Activated CD4-positive, alpha-beta T cell treated with anti-CD3 and anti-CD28 coated beads, Interleukin-2, amount 50 U/mL, for 1 hour (primary cell): ENCODE results near the gene HPSE2.
"Not testable (repeated sequence)": the region's sequence is repeated elsewhere in the genome, so short reads cannot be mapped to it uniquely, and the experiment has no call there.

Experiments
- DNase-seq: peaks from one replicate; pipeline ENCODE4 v3.0.0-alpha.2; 2020

HPSE2 gene

DNA sequence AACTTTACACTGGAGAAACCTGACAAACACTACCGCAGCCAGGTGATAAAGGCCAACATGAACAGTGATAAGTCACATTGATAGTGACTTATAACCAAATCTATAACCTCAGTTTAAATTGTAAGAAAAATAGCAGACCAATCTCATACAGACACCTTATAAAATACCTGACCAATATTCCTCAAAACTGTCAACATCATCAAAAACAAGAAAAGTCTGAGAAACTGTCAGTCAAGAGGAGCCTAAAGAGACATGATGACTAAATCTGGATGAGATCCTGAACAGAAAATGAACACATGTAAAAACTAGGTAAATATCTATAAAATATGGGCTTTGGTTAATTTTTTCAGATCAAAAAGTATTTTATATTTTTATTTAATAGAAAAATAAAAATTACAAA is 233.3 kb downstream of the HPSE2 start:
- no peak for DNase-seq

GRCh38 chr10:98997596-98997995 is 238.1 kb downstream of the HPSE2 start:
- DNase-seq = no peak

DNA sequence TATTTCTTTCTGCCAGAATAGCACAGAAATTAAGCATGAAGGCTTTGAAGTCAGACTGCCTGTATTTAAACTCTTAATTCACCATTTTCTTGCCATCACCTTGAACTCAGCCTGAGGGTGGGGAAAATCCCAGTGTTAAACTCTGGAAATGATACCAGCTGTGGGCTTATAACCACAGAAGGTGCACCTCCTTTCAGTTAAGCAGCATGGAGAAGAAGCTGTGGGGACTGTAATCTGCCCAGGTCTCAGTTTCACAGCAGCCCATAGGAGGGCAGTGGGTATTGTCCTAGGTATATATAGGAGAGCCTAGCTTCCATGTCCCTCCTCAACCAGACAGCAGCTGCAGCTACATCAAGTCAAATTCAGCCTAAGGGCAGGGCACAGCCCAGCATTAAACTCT is 241.6 kb downstream of the HPSE2 start:
- no peak for DNase-seq

DNA sequence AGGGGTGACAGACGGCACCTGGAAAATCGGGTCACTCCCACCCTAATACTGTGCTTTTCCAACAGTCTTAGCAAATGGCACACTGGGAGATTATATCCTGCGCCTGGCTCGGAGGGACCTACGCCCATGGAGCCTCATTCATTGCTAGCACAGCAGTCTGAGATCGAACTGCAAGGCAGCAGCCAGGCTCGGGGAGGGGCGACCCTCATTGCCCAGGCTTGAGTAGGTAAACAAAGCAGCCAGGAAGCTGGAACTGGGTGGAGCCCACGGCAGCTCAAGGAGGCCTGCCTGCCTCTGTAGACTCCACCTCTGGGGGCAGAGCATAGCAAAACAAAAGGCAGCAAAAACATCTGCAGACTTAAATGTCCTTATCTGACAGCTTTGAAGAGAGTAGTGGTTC is 251.9 kb downstream of the HPSE2 start:
- DNase-seq = not testable (repeated sequence)

- DNase-seq = no peak
Measured at GRCh38 chr10:98980353-98980752, 255.3 kb downstream of the HPSE2 start.

DNA sequence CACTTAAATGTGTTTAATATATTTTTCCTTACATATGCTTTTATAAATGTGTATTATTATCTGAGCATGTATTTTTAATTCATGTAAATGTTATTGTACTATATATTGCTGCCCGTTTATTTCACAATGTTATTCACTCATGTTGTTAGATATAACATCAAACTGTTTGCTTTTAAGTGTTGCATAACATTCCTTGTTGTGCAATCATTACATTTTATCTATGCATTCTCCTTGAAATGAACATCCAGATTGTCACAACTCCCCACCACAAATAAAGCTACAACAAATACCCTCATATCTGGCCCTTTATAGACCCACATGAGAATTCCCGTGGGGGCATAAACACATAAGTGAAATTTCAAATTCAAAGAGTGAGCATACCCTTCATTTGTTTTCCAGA is 264.2 kb downstream of the HPSE2 start:
- no peak for DNase-seq

- DNase-seq = no peak
Measured at GRCh38 chr10:98967601-98968000, 268.1 kb downstream of the HPSE2 start.

- no peak for DNase-seq
Measured at GRCh38 chr10:98963608-98964007, 272.0 kb downstream of the HPSE2 start.

GRCh38 chr10:98959379-98959778 is 276.3 kb downstream of the HPSE2 start:
- DNase-seq = no peak

- DNase-seq = no peak
Measured at GRCh38 chr10:98957801-98958200, 277.9 kb downstream of the HPSE2 start.

DNA sequence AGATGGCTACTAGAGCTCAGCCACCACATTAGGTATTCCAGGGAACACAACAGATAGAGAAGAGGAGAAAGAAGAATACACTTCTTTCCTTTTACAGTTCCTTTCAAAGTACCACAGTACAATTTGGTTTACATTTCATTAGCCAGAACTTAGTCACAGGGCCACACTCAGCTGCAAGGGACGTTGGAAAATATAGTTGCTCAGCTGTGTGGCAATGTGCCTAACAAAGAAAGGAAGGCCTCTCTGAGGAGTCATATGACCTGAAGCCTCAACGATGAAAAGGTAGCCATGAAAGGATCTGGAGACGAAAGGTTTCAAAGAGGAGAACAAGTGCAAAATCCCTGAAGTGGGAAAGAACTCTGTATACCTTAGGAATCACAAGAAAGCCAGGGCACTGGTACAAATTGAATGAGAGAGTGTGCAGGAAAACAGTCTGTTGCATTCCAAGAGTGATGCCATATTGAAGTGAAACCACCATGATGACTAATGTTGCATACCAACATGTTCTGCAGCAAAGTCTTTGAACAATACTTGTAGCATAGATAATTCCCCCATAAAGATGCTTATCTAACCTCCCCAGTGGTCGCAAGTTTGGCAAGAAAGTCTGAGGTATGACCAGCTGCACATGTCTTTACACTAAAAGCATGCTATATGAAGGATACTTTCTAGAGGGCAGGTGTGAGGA is 278.9 kb downstream of the HPSE2 start:
- DNase-seq = no peak

- DNase-seq = no peak
Measured at GRCh38 chr10:98953251-98953650, 282.4 kb downstream of the HPSE2 start.

DNA sequence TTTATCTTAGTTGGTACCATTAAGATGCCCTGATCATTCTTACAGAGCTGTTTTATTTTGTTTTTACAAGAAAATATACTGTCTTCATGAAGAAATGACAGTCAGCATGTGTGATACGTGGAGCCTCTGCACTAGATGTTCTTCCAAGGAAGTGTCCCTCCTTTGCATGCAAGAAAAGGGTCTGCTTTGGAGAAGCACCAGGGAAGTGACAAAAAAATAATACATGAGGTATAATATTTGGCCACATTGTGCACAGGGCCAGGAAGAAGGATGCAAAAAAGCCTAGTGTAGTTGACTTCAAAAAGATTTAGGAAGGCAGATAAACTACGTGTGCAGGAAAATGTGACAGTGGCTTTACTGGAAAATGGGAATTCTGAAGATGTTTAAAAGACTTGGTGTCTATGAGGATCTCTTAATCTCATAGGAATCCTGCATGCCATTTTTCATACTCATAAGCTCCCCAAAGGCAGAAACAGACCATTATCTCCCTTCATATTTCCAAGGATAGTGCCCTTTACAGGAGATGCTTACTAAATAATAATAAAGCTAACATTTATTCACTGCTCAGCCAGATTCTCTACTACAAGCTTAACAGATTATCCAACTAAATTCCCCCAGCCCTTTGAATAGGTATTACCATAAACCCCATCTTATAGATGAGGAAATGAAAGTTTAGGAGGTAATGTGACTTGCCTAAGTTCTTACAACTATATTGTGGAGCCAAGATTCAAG is 284.2 kb downstream of the HPSE2 start:
- no peak for DNase-seq

- DNase-seq = no peak
Measured at GRCh38 chr10:98950106-98950505, 285.5 kb downstream of the HPSE2 start.

DNA sequence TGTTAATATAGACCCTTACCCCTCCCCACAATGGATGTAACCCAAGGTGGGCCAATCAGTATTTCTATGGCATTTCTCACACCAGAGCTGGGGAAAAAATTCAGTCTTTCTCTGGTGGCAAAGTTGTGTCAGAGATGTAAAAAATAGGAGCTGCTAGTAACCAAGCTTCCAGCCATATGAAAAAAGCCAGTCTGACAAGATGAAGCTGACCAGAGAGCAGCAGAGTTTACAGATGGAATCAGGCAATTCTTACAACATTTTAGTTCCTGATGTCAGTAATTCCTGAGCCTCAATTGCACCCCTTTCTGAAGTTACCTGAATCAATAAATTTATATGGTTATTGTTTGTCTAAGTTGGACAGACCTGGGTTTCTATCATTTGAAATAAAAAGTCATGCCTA is 286.3 kb downstream of the HPSE2 start:
- DNase-seq = no peak

DNA sequence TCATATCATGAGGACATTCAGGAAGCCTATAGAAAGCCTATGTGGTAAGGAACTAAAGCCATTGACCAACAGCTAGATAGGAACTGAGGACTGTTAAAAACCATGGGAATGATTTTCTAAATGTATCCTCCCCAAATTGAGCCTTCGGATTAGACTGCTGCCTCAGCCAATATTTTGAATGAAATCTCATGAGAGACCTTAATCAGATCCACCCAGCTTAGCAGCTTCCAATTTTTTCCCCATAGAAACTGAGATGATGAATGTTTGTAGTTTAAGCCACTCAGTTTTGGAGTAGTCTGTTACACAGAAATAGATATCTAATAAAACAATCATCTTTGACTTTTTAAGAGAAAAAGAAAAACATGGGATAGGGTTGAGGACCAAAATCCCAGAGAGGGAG is 292.0 kb downstream of the HPSE2 start:
- no peak for DNase-seq

GRCh38 chr10:98929709-98930108 is 305.9 kb downstream of the HPSE2 start:
- no peak for DNase-seq

DNA sequence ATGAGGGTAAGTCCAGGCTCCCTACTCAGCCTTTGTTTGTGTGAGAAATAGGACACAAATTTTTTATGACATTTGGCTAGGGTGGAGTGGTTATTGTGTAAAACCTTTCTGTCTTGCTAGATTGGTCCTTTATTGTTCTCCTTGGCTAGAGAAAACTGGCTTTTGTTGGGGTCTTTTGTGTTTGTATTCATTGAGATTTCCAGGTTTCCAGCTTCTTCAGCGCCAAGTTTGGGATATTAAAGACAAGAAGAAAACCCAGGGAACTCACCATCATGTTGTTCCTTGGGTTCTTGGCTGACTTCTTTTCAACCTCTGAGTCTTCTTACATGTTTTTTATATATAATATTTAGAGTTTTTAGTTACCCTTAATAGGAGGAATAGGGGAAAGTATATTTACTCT is 310.0 kb downstream of the HPSE2 start:
- DNase-seq = no peak

- no peak for DNase-seq
Measured at GRCh38 chr10:98924526-98924925, 311.1 kb downstream of the HPSE2 start.

DNA sequence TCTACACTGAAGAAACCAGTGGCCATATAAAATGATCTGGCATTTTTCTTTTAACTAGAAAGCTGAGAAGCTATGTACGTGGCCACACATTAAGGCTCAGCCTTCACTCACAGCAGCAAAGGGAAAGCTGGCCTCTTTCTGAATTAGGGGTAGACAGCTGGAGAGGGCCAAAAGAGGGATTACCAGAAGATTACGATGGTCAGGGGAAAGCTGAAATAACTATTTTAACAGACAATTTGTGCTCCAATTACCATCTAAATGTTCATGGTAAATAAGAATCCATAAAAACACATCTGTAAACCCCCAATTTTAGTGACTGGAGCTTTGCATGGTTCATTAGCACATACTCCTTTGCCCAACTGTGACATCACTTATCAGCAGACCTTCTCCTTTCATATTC is 314.3 kb downstream of the HPSE2 start:
- DNase-seq = no peak

- DNase-seq = no peak
Measured at GRCh38 chr10:98920807-98921206, 314.8 kb downstream of the HPSE2 start.

GRCh38 chr10:98920360-98920759 is 315.3 kb downstream of the HPSE2 start:
- DNase-seq = no peak

- DNase-seq = no peak
Measured at GRCh38 chr10:98919899-98920298, 315.8 kb downstream of the HPSE2 start.

DNA sequence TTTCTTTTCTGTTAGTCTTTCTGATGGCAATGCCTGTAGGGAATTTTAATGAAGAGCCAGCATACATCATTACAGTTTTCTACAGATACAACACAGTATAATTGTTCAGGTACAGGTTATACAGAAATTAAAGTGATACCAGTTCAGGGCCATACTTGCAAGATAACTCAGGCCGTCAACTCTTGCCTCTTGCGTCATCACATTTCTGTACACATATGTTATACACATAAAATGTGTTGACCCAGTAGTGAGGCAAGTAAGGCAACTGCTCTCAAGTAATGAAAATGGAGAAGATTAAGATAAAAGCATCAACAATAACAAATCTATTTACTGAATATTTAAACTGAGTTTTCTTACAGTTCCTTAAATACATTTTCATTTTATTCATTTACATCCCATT is 317.8 kb downstream of the HPSE2 start:
- DNase-seq = no peak
